H1 (cell line): Measurements from ENCODE around the gene CCNK. TPM values are rescaled to one million over a fixed set of nuclear protein-coding genes. Genes with fewer than 3 reads are reported as not detected.

ENCODE experiments used
- CTCF ChIA-PET: fragments of 300-600 bp; sonication (Branson Sonifier 250); formaldehyde crosslinking; loops from one replicate; lab custom pipeline; 2021; ENCODE audit not compliant: partially characterized antibody; lab: Charles Lee
- POLR2A ChIA-PET: fragments of 300-600 bp; sonication (Branson Sonifier 250); formaldehyde crosslinking; loops from one replicate; lab custom pipeline; 2021; ENCODE audit warnings: inconsistent platforms; ENCODE audit not compliant: partially characterized antibody; lab: Charles Lee
- DNase-seq, 2 experiments: peaks; one replicate each; pipeline versions ENCODE4 v3.0.0 to v3.0.0-alpha.2; 2010 to 2022; ENCODE audit warnings: low spot score in 2 of 2, low read depth in 1 of 2, mixed read lengths in 1 of 2
- FAIRE-seq: peaks from 2 replicates; lab custom pipeline; 2011; peaks lifted over from hg19 to GRCh38; lab: Jason Lieb, UNC
- H2AFZ ChIP-seq: 2 replicates; pipeline ENCODE4 v1.8.1; 2012; ENCODE audit warnings: low read length, inconsistent platforms
- H2AK5ac ChIP-seq: 2 replicates; pipeline ENCODE4 v1.6.1; 2013; ENCODE audit warnings: low read depth, low read length
- H2BK120ac ChIP-seq: replicated peaks from 2 replicates; pipeline ENCODE3; 2013; ENCODE audit warnings: low read depth, low read length, inconsistent platforms
- H2BK12ac ChIP-seq: 2 replicates; pipeline ENCODE4 v1.6.1; 2013; ENCODE audit warnings: low read depth, low read length
- H2BK15ac ChIP-seq: 2 replicates; pipeline ENCODE4 v1.6.1; 2013; ENCODE audit warnings: low read length
- H2BK20ac ChIP-seq: 2 replicates; pipeline ENCODE4 v1.6.1; 2013; ENCODE audit warnings: low read length
- H2BK5ac ChIP-seq: 2 replicates; pipeline ENCODE4 v1.6.1; 2013; ENCODE audit warnings: low read depth, low read length
- H3K14ac ChIP-seq: 2 replicates; pipeline ENCODE4 v1.6.1; 2013; ENCODE audit warnings: inconsistent platforms; ENCODE audit not compliant: insufficient read length
- H3K18ac ChIP-seq: 2 replicates; pipeline ENCODE4 v1.6.1; 2013; ENCODE audit warnings: low read length; ENCODE audit errors: extremely low read depth
- H3K23ac ChIP-seq: 2 replicates; pipeline ENCODE4 v1.6.1; 2013; ENCODE audit warnings: inconsistent platforms; ENCODE audit not compliant: insufficient read length
- H3K23me2 ChIP-seq: 2 replicates; pipeline ENCODE4 v1.6.1; 2013; ENCODE audit warnings: low read depth, low read length
- H3K27ac ChIP-seq: 2 replicates; pipeline ENCODE4 v1.6.1; 2011; ENCODE audit warnings: low read depth, low read length, inconsistent platforms
- H3K27me3 ChIP-seq, 4 experiments: replicated peaks in 1 of 4; 1 replicate in 1 of 4; 2 replicates in 3 of 4; pipeline versions ENCODE4 v1.6.1 to v1.8.1; 2011 to 2013; ENCODE audit warnings: low read length in 3 of 4, mild to moderate bottlenecking in 3 of 4, inconsistent platforms in 2 of 4, mixed read lengths in 2 of 4, moderate library complexity in 1 of 4; ENCODE audit not compliant: control insufficient read depth in 3 of 4, insufficient read depth in 3 of 4; ENCODE audit errors: extremely low read depth in 1 of 4
- H3K36me3 ChIP-seq, 4 experiments: 2 replicates each; pipeline versions ENCODE4 v1.6.1 to v1.8.1; 2011 to 2013; ENCODE audit warnings: mild to moderate bottlenecking in 4 of 4, low read length in 3 of 4, moderate library complexity in 2 of 4, control low read depth in 1 of 4, inconsistent platforms in 1 of 4; ENCODE audit not compliant: insufficient read depth in 4 of 4, control insufficient read depth in 2 of 4
- H3K4ac ChIP-seq: replicated peaks from 2 replicates; pipeline ENCODE3; 2013; ENCODE audit warnings: low read length, low read depth, mixed read lengths, inconsistent platforms; ENCODE audit not compliant: insufficient read length
- H3K4me1 ChIP-seq, 4 experiments: replicated peaks in 1 of 4; 1 replicate in 1 of 4; 2 replicates in 3 of 4; pipeline versions ENCODE4 v1.6.1 to v1.8.1; 2011 to 2013; ENCODE audit warnings: low read length in 3 of 4, inconsistent platforms in 2 of 4, mixed read lengths in 1 of 4; ENCODE audit not compliant: insufficient read depth in 4 of 4, control insufficient read depth in 3 of 4
- H3K4me2 ChIP-seq, 2 experiments: 2 replicates each; pipeline versions ENCODE4 v1.6.1 to v1.8.1; 2011 to 2013; ENCODE audit warnings: low read depth in 2 of 2, low read length in 2 of 2, control low read depth in 1 of 2, inconsistent platforms in 1 of 2, mild to moderate bottlenecking in 1 of 2; ENCODE audit not compliant: insufficient read depth in 1 of 2
- H3K4me3 ChIP-seq, 4 experiments: fragments of 200-600, 300-600 bp in 1 of 4; sonication (generic), shearing (Covaris generic), sonication (Bioruptor Twin) in 1 of 4; 2 replicates each; pipeline versions ENCODE4 v1.5.1 to v1.8.1; 2011 to 2016; ENCODE audit warnings: low read length in 4 of 4, low read depth in 3 of 4, control low read depth in 2 of 4, inconsistent platforms in 2 of 4, mild to moderate bottlenecking in 2 of 4, mixed read lengths in 1 of 4, moderate library complexity in 1 of 4; ENCODE audit not compliant: insufficient read depth in 2 of 4; ENCODE audit errors: extremely low read depth in 1 of 4
- H3K56ac ChIP-seq: replicated peaks from 2 replicates; pipeline ENCODE3; 2013; ENCODE audit warnings: low read depth, mild to moderate bottlenecking, mixed read lengths, low read length, inconsistent platforms; ENCODE audit not compliant: insufficient read length
- H3K79me1 ChIP-seq: 2 replicates; pipeline ENCODE4 v1.6.1; 2013; ENCODE audit warnings: low read depth, low read length, control low read depth
- H3K79me2 ChIP-seq, 2 experiments: 2 replicates each; pipeline versions ENCODE4 v1.6.1 to v1.8.1; 2012 to 2013; ENCODE audit warnings: low read length in 2 of 2, mild to moderate bottlenecking in 2 of 2, inconsistent platforms in 1 of 2; ENCODE audit not compliant: insufficient read depth in 2 of 2, control insufficient read depth in 1 of 2
- H3K9ac ChIP-seq, 4 experiments: replicated peaks in 1 of 4; 1 replicate in 1 of 4; 2 replicates in 3 of 4; pipeline versions ENCODE4 v1.6.1 to v1.8.1; 2011 to 2013; ENCODE audit warnings: low read depth in 3 of 4, low read length in 3 of 4, control low read depth in 2 of 4, mild to moderate bottlenecking in 2 of 4, moderate library complexity in 2 of 4, inconsistent platforms in 1 of 4; ENCODE audit errors: extremely low read depth in 1 of 4
- H3K9me3 ChIP-seq, 2 experiments: 2 replicates each; pipeline versions ENCODE4 v1.6.1 to v1.8.1; 2012 to 2013; ENCODE audit warnings: mild to moderate bottlenecking in 2 of 2, moderate library complexity in 2 of 2, control low read depth in 1 of 2, inconsistent platforms in 1 of 2, low read depth in 1 of 2, low read length in 1 of 2, mixed read lengths in 1 of 2; ENCODE audit not compliant: insufficient read depth in 2 of 2
- H4K20me1 ChIP-seq, 2 experiments: replicated peaks in 1 of 2; 2 replicates each; pipeline versions ENCODE3 to v1.8.1; 2011 to 2013; ENCODE audit warnings: inconsistent platforms in 2 of 2, low read length in 2 of 2, mild to moderate bottlenecking in 1 of 2; ENCODE audit not compliant: insufficient read depth in 2 of 2, control insufficient read depth in 1 of 2
- H4K5ac ChIP-seq: 2 replicates; pipeline ENCODE4 v1.6.1; 2013; ENCODE audit warnings: low read length, low read depth, mixed read lengths, inconsistent platforms; ENCODE audit not compliant: insufficient read length
- H4K8ac ChIP-seq: 2 replicates; pipeline ENCODE4 v1.8.0; 2013; ENCODE audit warnings: mild to moderate bottlenecking, moderate library complexity, low read length, inconsistent platforms; ENCODE audit not compliant: insufficient read depth; ENCODE audit errors: extremely low read depth
- H4K91ac ChIP-seq: replicated peaks from 2 replicates; pipeline ENCODE3; 2013; ENCODE audit warnings: low read length, mixed read lengths, inconsistent platforms; ENCODE audit not compliant: insufficient read length
- HDAC6 ChIP-seq: IDR thresholded peaks from one replicate; pipeline ENCODE4 v1.7.1; 2012; ENCODE audit warnings: low read depth, mild to moderate bottlenecking, inconsistent platforms, low read length, moderate library complexity
- MAFK ChIP-seq: IDR thresholded peaks from 2 replicates; pipeline ENCODE4 v1.6.1; 2012; ENCODE audit warnings: low read depth, mild to moderate bottlenecking, improper control_type of control experiment, low read length
- RBBP5 ChIP-seq: IDR thresholded peaks from 2 replicates; pipeline ENCODE4 v1.7.1; 2012; ENCODE audit warnings: low read depth, mild to moderate bottlenecking, inconsistent platforms, low read length, moderate library complexity, borderline replicate concordance
- SRF ChIP-seq: IDR thresholded peaks from 2 replicates; pipeline ENCODE4 v1.6.1; 2011; ENCODE audit warnings: mild to moderate bottlenecking, low read depth, low read length, moderate library complexity
- ZNF274 ChIP-seq: IDR thresholded peaks from 2 replicates; pipeline ENCODE4 v1.7.0; 2012; ENCODE audit warnings: low read length, borderline replicate concordance; ENCODE audit errors: extremely low read depth
- WGBS, 2 experiments: shearing (Covaris generic) in 1 of 2; methylation state at CpG; one replicate each; pipeline versions ENCODE4 v1.1.6 to v1.1.7; 2013 to 2015; ENCODE audit warnings: low lambda C conversion rate in 2 of 2, mixed read lengths in 2 of 2, inconsistent platforms in 1 of 2, low coverage in 1 of 2, missing lambda C conversion rate in 1 of 2; ENCODE audit not compliant: insufficient replicate concordance in 2 of 2, insufficient coverage in 1 of 2, insufficient read length in 1 of 2; ENCODE audit errors: extremely low coverage in 1 of 2, missing lambda C conversion rate in 1 of 2; 5-methylcytosine and 5-hydroxymethylcytosine counted together
- polyA plus RNA-seq, 7 experiments: library from polyadenylated mRNA; depleted of rRNA in 3 of 7; stranded (reverse) in 5 of 7; unstranded in 2 of 7; fragments of >200 nt in 5 of 7; fragments of 200-250 nt in 2 of 7; gene quantifications; 1 replicate in 5 of 7; 2 replicates in 1 of 7; 4 replicates in 1 of 7; pipeline versions ENCODE4 v1.2.1 to v1.2.3, GENCODE V29; 2011 to 2013; ENCODE audit warnings: missing spikeins in 2 of 7, mixed read lengths in 2 of 7
- total RNA-seq: library from RNA; stranded (reverse); fragmentation: NEBNext Ultra II Directional; extraction: Animal tissue kit (Norgen Biotek cat#: 25700); gene quantifications from 2 replicates; pipeline ENCODE4 v1.2.1, GENCODE V29; 2021

CCNK gene
- total and polyA plus RNA-seq, 2 of the 8 experiments (the other 6 are each of a cell fraction or from before 2014, with no cell fraction given): 10.7 to 82.7 TPM

DNA sequence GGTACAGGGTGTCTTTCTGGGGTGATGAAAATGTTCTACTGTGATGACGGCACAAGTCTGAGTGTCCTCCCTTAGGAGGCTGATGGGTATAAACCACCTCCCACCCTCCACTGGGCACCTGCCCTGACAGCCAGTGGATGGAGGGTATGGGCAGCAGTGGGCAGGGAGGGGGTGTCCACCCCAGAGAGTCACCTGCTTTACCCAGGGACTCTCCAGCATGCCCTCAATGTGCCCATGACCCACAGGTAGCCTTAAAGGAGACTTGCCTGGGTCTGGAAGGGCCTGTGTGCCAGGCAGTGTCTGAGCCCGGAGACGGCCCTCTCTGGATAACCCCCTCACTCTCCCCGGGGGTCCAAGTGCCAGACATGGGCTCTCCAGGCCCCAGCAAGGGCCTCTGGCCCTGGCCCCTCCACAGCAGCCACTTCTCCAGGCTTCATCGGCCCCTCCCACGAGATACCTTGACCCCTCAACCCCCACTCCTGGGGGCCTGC is 38.8 kb downstream of the CCNK start:
- H3K18ac ChIP-seq: no peak overlapping the region
- H3K4me3 ChIP-seq: no peak overlapping the region
- no peak overlapping the region for H3K27ac ChIP-seq
- no peak overlapping the region for H3K14ac ChIP-seq
- no peak overlapping the region for H2BK20ac ChIP-seq
- ChIA-PET POLR2A (no interaction called here), CTCF (interaction anchor here (0.6 to 3.0 kb wide), 5 partner anchors 94 to 441 kb away, joined by 3 to 12 read pairs (median 3); no protein-coding TSS in a partner anchor)
- no peaks in the 10 kb centered on the region for H3K9me3 ChIP-seq
- H4K20me1 ChIP-seq: peaks cover 3 to 5% of the 10 kb centered on the region in 2 experiments
- no peaks in the 10 kb centered on the region for H3K27me3 ChIP-seq
- no peak overlapping the region for H3K4me2 ChIP-seq
- H2BK5ac ChIP-seq: no peak overlapping the region
- no peak overlapping the region for H2BK15ac ChIP-seq
- H3K23me2 ChIP-seq: 0 out of 2 replicates have a peak, but pooled peaks cover 2% of the 10 kb centered on the region
- peaks cover 0 to 2% of the 10 kb centered on the region in 2 experiments; a peak in 1 of 4 replicates for H3K79me2 ChIP-seq
- peaks cover 4% of the 10 kb centered on the region; the same call in 1 of the 2 replicates for H3K79me1 ChIP-seq
- H2BK120ac ChIP-seq: no peak overlapping the region
- peaks cover 11 to 31% (median 24%) of the 10 kb centered on the region in 4 experiments for H3K4me1 ChIP-seq
- H2AFZ ChIP-seq: no peak overlapping the region
- no peak overlapping the region; the same call in 1 of the 2 replicates for H4K8ac ChIP-seq
- no peak overlapping the region; a peak in 1 of 7 replicates for H3K9ac ChIP-seq
- H3K23ac ChIP-seq: no peak overlapping the region
- 89% methylated on average over 6 of the region's 6 CpGs; no CpG with 5 or more reads in 1 of the 2 experiments for WGBS, 2 experiments
- TF ChIP-seq RBBP5: no peak
- TF ChIP-seq MAFK: no peak
- no peak for TF ChIP-seq SRF
- TF ChIP-seq ZNF274: no peak
- no peak for TF ChIP-seq HDAC6
- DNase-seq: no peak
- H2BK12ac ChIP-seq: no peak overlapping the region
- H4K91ac ChIP-seq: no peak overlapping the region
- no peak overlapping the region for H4K5ac ChIP-seq
- H3K36me3 ChIP-seq: no peaks in the 10 kb centered on the region; a peak in 1 of 8 replicates
- no peak overlapping the region for H3K56ac ChIP-seq
- no peak for FAIRE-seq
- no peak overlapping the region for H3K4ac ChIP-seq
- H2AK5ac ChIP-seq: no peak overlapping the region
